ENCODE measurements around the gene INKA1. TPM values are rescaled to one million over a fixed set of nuclear protein-coding genes. Genes with fewer than 3 reads are reported as not detected.

Gene INKA1
- polyA plus RNA-seq, 6 donors from 2014 or later, result 4.3 to 21.7 (median 15.4) TPM

- Mint-ChIP-seq H3K4me3 (no peak overlapping the region), H3K9me3 (no peaks in the 10 kb centered on the region), H3K36me3 (no peaks in the 10 kb centered on the region), H3K4me1 (peaks cover 3 to 12% (median 9%) of the 10 kb centered on the region in 3 donors), H3K27me3 (no peaks in the 10 kb centered on the region), H3K27ac (peak overlapping the region in 1 of 6 donors; percentile 33)
- no peak for DNase-seq
- ATAC-seq (ENCODE audit: low read depth in 2 of 2), result no peak
Measured at GRCh38 chr3:49842843-49843517, 39.9 kb downstream of the INKA1 start.

- Mint-ChIP-seq H3K4me1 (peaks cover 0 to 6% (median 3%) of the 10 kb centered on the region in 3 donors), H3K36me3 (no peaks in the 10 kb centered on the region), H3K4me3 (no peak overlapping the region), H3K27me3 (no peaks in the 10 kb centered on the region), H3K27ac (peak overlapping the region in 2 of 6 donors; percentile 32 to 64), H3K9me3 (no peaks in the 10 kb centered on the region)
- ATAC-seq (ENCODE audit: low read depth in 2 of 2) (no peak), DNase-seq (no peak)
Measured at GRCh38 chr3:49844464-49845183, 41.6 kb downstream of the INKA1 start.

GRCh38 chr3:49845694-49846093 is 42.6 kb downstream of the INKA1 start:
- ATAC-seq (ENCODE audit: low read depth in 2 of 2), result no peak
- H3K27ac Mint-ChIP-seq, result no peak overlapping the region

More at GRCh38 chr3:49845694-49846093, 42.6 kb downstream of the INKA1 start:
- no peak for DNase-seq
- Mint-ChIP-seq H3K4me3 (no peak overlapping the region), H3K9me3 (no peaks in the 10 kb centered on the region), H3K36me3 (no peaks in the 10 kb centered on the region), H3K4me1 (peaks cover 0 to 6% (median 3%) of the 10 kb centered on the region in 3 donors), H3K27me3 (no peaks in the 10 kb centered on the region)

Other genes with a start within 250 kb of the INKA1 start
- gene BSN, start 248.8 kb upstream of the INKA1 start, polyA plus RNA-seq (ENCODE audit: low read depth in 6 of 6), result not detected
- 100 to 1,000 TPM in 1 of 6 donors, 10 to 100 TPM in 5; 73.4 to 105 (median 82.2) TPM for gene APEH, start 128.9 kb upstream of the INKA1 start, polyA plus RNA-seq (ENCODE audit: low read depth in 6 of 6)
- gene MST1, start 113.8 kb upstream of the INKA1 start, polyA plus RNA-seq (ENCODE audit: low read depth in 6 of 6), result 1 to 10 TPM in 2 of 6 donors, under 1 TPM in 1, not detected in 3; 0.41 to 1.8 (median 1.1) TPM
- gene RNF123, start 113.7 kb upstream of the INKA1 start, polyA plus RNA-seq (ENCODE audit: low read depth in 6 of 6), result 10 to 100 TPM in 5 of 6 donors, 1 to 10 TPM in 1; 5.7 to 19.5 (median 11.0) TPM
- under 1 TPM in 2 of 6 donors, not detected in 4; 0.30 to 0.77 TPM for gene AMIGO3, start 83.6 kb upstream of the INKA1 start, polyA plus RNA-seq (ENCODE audit: low read depth in 6 of 6)
- gene GMPPB, start 79.3 kb upstream of the INKA1 start, polyA plus RNA-seq (ENCODE audit: low read depth in 6 of 6), result 10 to 100 TPM; 11.5 to 22.0 (median 14.6) TPM
- 10 to 100 TPM; 16.2 to 23.9 (median 21.3) TPM for gene IP6K1, start 16.7 kb upstream of the INKA1 start, polyA plus RNA-seq (ENCODE audit: low read depth in 6 of 6)
- not detected for gene CDHR4, start 3.4 kb upstream of the INKA1 start, polyA plus RNA-seq (ENCODE audit: low read depth in 6 of 6)
- gene UBA7, start 10.7 kb downstream of the INKA1 start, polyA plus RNA-seq (ENCODE audit: low read depth in 6 of 6), result 10 to 100 TPM; 38.5 to 67.7 (median 52.7) TPM
- 1 to 10 TPM; 2.2 to 4.6 (median 3.8) TPM for gene TRAIP, start 53.3 kb downstream of the INKA1 start, polyA plus RNA-seq (ENCODE audit: low read depth in 6 of 6)
- gene CAMKV, start 66.6 kb downstream of the INKA1 start, polyA plus RNA-seq (ENCODE audit: low read depth in 6 of 6), result not detected
- gene MST1R, start 100.6 kb downstream of the INKA1 start, polyA plus RNA-seq (ENCODE audit: low read depth in 6 of 6), result not detected
- gene MON1A, start 126.5 kb downstream of the INKA1 start, polyA plus RNA-seq (ENCODE audit: low read depth in 6 of 6), result 10 to 100 TPM in 2 of 6 donors, 1 to 10 TPM in 4; 6.3 to 12.3 (median 8.0) TPM
- 10 to 100 TPM; 32.6 to 89.1 (median 50.0) TPM for gene RBM6, start 136.9 kb downstream of the INKA1 start, polyA plus RNA-seq (ENCODE audit: low read depth in 6 of 6)

All from naive B cell (primary cell).